K562 (cell line): ENCODE measurements around the gene SUPT3H. TPM values are rescaled to one million over a fixed set of nuclear protein-coding genes. Genes with fewer than 3 reads are reported as not detected.

Source experiments
- FIP1L1 ChIP-seq: fragments of 200-400 bp; formaldehyde crosslinking; IDR thresholded peaks from 2 replicates; pipeline ENCODE4 v1.6.1; 2018; ENCODE audit warnings: mild to moderate bottlenecking, low read depth, low read length; ENCODE audit not compliant: poor library complexity, severe bottlenecking
- NFE2 ChIP-seq: IDR thresholded peaks from 2 replicates; pipeline ENCODE4 v1.6.1; 2014; ENCODE audit warnings: antibody characterized with exemption, low read depth
- ZZZ3 ChIP-seq: fragments of 450-650 bp; IDR thresholded peaks from 2 replicates; pipeline ENCODE4 v1.6.1; 2016; ENCODE audit warnings: antibody characterized with exemption, mild to moderate bottlenecking, moderate library complexity
- polyA plus RNA-seq, 8 experiments: library from polyadenylated mRNA; depleted of rRNA in 4 of 8; stranded (reverse) in 5 of 8; unstranded in 3 of 8; fragments of >200 nt; fragmentation: Nextera tagmentation in 2 of 8; fragmentation: Illumina TruSeq in 1 of 8; extraction: Ambion mirVana in 2 of 8; extraction: Trizol in 1 of 8; gene quantifications; 2 replicates each; pipeline versions ENCODE4 v1.2.1 to v1.2.3, GENCODE V29; 2011 to 2014; ENCODE audit warnings: inconsistent platforms in 1 of 8, missing spikeins in 1 of 8
- total RNA-seq, 7 experiments: library from RNA; depleted of rRNA in 6 of 7; stranded (reverse); fragments of >200 nt in 6 of 7; fragmentation: Illumina TruSeq in 2 of 7; extraction: Trizol in 2 of 7; gene quantifications; 2 replicates each; pipeline versions ENCODE4 v1.2.1 to v1.2.3, GENCODE V29; 2011 to 2021; ENCODE audit warnings: low replicate concordance in 1 of 7
- TF ChIP-seq, protein P1 (sequence below): fragments of 450-650 bp; IDR thresholded peaks from 2 replicates; pipeline ENCODE4 v1.6.1; 2016; ENCODE audit warnings: mild to moderate bottlenecking
- TF ChIP-seq, protein P2 (sequence below): fragments of 250-450 bp; sonication (Bioruptor Pico); IDR thresholded peaks from 2 replicates; pipeline ENCODE4 v1.5.0; 2021; ENCODE audit warnings: mild to moderate bottlenecking, moderate library complexity

SUPT3H gene
- total and polyA plus RNA-seq, 9 of the 15 experiments (the other 6 are each of a cell fraction or from before 2014, with no cell fraction given): 7.2 to 16.3 (median 11.9) TPM

- TF ChIP-seq, protein P1, sequence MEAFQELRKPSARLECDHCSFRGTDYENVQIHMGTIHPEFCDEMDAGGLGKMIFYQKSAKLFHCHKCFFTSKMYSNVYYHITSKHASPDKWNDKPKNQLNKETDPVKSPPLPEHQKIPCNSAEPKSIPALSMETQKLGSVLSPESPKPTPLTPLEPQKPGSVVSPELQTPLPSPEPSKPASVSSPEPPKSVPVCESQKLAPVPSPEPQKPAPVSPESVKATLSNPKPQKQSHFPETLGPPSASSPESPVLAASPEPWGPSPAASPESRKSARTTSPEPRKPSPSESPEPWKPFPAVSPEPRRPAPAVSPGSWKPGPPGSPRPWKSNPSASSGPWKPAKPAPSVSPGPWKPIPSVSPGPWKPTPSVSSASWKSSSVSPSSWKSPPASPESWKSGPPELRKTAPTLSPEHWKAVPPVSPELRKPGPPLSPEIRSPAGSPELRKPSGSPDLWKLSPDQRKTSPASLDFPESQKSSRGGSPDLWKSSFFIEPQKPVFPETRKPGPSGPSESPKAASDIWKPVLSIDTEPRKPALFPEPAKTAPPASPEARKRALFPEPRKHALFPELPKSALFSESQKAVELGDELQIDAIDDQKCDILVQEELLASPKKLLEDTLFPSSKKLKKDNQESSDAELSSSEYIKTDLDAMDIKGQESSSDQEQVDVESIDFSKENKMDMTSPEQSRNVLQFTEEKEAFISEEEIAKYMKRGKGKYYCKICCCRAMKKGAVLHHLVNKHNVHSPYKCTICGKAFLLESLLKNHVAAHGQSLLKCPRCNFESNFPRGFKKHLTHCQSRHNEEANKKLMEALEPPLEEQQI: no peak
- TF ChIP-seq, protein P2, sequence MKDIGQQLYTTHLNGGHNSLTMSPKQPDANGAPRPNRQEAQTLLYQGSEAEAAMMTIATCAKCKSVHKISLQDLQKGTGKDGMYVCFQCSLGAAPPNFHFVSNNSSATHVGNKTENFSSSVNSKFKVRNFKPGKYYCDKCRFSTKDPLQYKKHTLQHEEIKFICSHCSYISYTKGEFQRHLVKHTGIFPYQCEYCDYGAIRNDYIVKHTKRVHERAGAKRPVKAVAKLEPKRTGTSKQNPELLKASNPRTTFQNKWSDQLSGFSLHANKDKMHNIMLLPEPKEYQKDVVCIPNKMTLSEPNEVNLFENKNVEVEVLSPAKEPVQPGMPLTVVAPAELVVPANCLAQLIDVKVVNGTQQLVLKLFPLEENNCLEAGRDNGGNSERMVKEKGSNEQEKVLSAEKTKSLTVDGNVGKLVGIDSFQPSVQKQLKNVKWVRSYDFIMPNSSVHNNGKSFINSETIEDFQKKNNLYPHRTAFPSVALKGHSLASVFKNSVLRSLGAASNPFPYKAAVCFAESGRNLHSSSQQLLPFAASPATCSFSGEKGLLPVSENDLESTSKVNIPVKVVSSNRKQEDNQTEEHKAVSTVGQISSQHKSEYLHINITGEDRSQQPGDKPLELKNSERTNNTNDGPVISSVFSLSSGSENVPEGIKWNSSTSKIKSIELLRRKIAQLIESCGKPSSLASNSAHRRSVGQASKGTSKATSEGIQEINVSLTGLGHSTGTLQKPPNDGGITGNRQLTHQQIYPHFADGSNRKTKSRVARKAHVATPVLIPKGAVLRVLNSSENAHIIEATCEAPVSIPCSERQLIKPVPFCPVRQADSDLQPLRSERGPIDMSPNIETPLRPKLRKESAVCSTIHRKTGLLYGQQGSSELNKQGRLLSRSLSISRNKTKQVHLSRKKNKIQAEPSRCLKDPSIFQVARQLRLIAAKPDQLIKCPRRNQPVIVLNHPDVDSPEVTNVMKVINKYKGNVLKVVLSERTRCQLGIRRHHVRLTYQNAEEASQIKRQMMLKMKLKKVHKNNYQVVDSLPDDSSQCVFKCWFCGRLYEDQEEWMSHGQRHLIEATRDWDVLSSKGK (CRISPR knock-in tag): no peak
- TF ChIP-seq NFE2 (no peak), ZZZ3 (no peak), FIP1L1 (no peak)
- TF ChIP-seq, all 486 proteins: peak for 0
Observed at GRCh38 chr6:44995486-44996132, 382.1 kb downstream of the SUPT3H start (continued).
